Suprapubic skin (tissue), 4 donors: ENCODE data around the gene C11orf21. TPM values are rescaled to one million over a fixed set of nuclear protein-coding genes. Genes with fewer than 3 reads are reported as not detected.

ENCODE experiments used
- DNase-seq, 2 donors: peaks; one replicate each; pipeline ENCODE4 v3.0.0-alpha.2; 2019; ENCODE audit warnings: low spot score in 2 of 2
- H3K27ac ChIP-seq: fragments of 200-600 bp; sonication (generic); one replicate; pipeline ENCODE4 v1.5.1; 2019
- H3K27me3 ChIP-seq: fragments of 200-600 bp; sonication (generic); one replicate; pipeline ENCODE4 v1.5.1; 2019
- H3K36me3 ChIP-seq: fragments of 200-600 bp; sonication (generic); one replicate; pipeline ENCODE4 v1.5.1; 2019
- H3K4me1 ChIP-seq: fragments of 200-600 bp; sonication (generic); one replicate; pipeline ENCODE4 v1.5.1; 2019
- H3K4me3 ChIP-seq: fragments of 200-600 bp; sonication (generic); one replicate; pipeline ENCODE4 v1.5.1; 2019; ENCODE audit warnings: mild to moderate bottlenecking
- H3K9me3 ChIP-seq: fragments of 200-600 bp; sonication (generic); one replicate; pipeline ENCODE4 v1.5.1; 2019
- CTCF ChIP-seq, 2 donors: fragments of 200-600 bp in 1 of 2; fragments of 450-650 bp in 1 of 2; sonication (generic) in 1 of 2; IDR thresholded peaks; one replicate each; pipeline ENCODE4 v1.5.1; 2016 to 2019; ENCODE audit warnings: antibody characterized with exemption in 2 of 2, mild to moderate bottlenecking in 1 of 2, moderate library complexity in 1 of 2
- EP300 ChIP-seq: sonication (generic); formaldehyde crosslinking; IDR thresholded peaks from one replicate; pipeline ENCODE4 v1.6.1; 2017; ENCODE audit warnings: antibody characterized with exemption
- POLR2A ChIP-seq, 2 donors: fragments of 450-650 bp; IDR thresholded peaks; one replicate each; pipeline ENCODE4 v1.6.1; 2017; ENCODE audit warnings: antibody characterized with exemption in 2 of 2, mild to moderate bottlenecking in 2 of 2, moderate library complexity in 2 of 2
- POLR2AphosphoS5 ChIP-seq, 3 donors: sonication (generic); formaldehyde crosslinking; IDR thresholded peaks; one replicate each; pipeline ENCODE4 v1.6.1; 2017; ENCODE audit warnings: antibody characterized with exemption in 3 of 3
- WGBS: methylation state at CpG from one replicate; pipeline ENCODE4 v1.1.5; 2018; 5-methylcytosine and 5-hydroxymethylcytosine counted together
- total RNA-seq, 4 donors: library from RNA; depleted of rRNA; stranded (reverse); fragments of >200 nt; gene quantifications; one replicate each; pipeline ENCODE4 v1.1.0, GENCODE V29; 2016

C11orf21 gene
- total RNA-seq, 4 donors from 2014 or later = 1.2 to 2.5 TPM; not detected in 2

- no peaks in the 10 kb centered on the region for H3K36me3 ChIP-seq
- peak; percentile 52 to 53 for DNase-seq
- no peak overlapping the region for H3K4me3 ChIP-seq
- no peaks in the 10 kb centered on the region for H3K27me3 ChIP-seq
- TF ChIP-seq EP300 (no peak), POLR2A (IDR thresholded peaks at IDR 0.05) (no peak), POLR2AphosphoS5 (IDR thresholded peaks at IDR 0.05) (no peak), CTCF (IDR thresholded peaks at IDR 0.05) (no peak)
- 85% methylated on average over 18 of the region's 23 CpGs for WGBS
- H3K4me1 ChIP-seq = peaks cover 5% of the 10 kb centered on the region
- H3K9me3 ChIP-seq = no peaks in the 10 kb centered on the region
- H3K27ac ChIP-seq = no peak overlapping the region
Measured at GRCh38 chr11:2320568-2321310, 19.0 kb upstream of the C11orf21 start.

- TF ChIP-seq EP300 = no peak
- TF ChIP-seq POLR2AphosphoS5 (IDR thresholded peaks at IDR 0.05) = no peak
- TF ChIP-seq CTCF (IDR thresholded peaks at IDR 0.05) = no peak
- no peak for TF ChIP-seq POLR2A (IDR thresholded peaks at IDR 0.05)
- peaks cover 7% of the 10 kb centered on the region for H3K4me1 ChIP-seq
- H3K27ac ChIP-seq = no peak overlapping the region
- peak; percentile 30 to 43 for DNase-seq
- WGBS = 78% methylated on average over 9 of the region's 10 CpGs
- no peak overlapping the region for H3K4me3 ChIP-seq
- H3K27me3 ChIP-seq = no peaks in the 10 kb centered on the region
- no peaks in the 10 kb centered on the region for H3K36me3 ChIP-seq
- H3K9me3 ChIP-seq = no peaks in the 10 kb centered on the region
Measured at GRCh38 chr11:2319791-2320472, 18.2 kb upstream of the C11orf21 start.

GRCh38 chr11:2318707-2319106 lies 17.0 kb upstream of the C11orf21 start:
- Histone ChIP-seq H3K27ac (no peak overlapping the region), H3K4me3 (no peak overlapping the region), H3K27me3 (no peaks in the 10 kb centered on the region), H3K4me1 (peaks cover 16% of the 10 kb centered on the region), H3K9me3 (no peaks in the 10 kb centered on the region), H3K36me3 (no peaks in the 10 kb centered on the region)
- peak; percentile 29 to 71 for DNase-seq
- TF ChIP-seq POLR2AphosphoS5 (IDR thresholded peaks at IDR 0.05) (no peak), POLR2A (IDR thresholded peaks at IDR 0.05) (no peak), EP300 (no peak), CTCF (IDR thresholded peaks at IDR 0.05) (no peak)
- 94% methylated on average over 7 of the region's 7 CpGs for WGBS

- no peak overlapping the region for H3K4me3 ChIP-seq
- no peaks in the 10 kb centered on the region for H3K36me3 ChIP-seq
- no peak overlapping the region for H3K27ac ChIP-seq
- TF ChIP-seq EP300 (no peak), CTCF (IDR thresholded peaks at IDR 0.05) (no peak), POLR2AphosphoS5 (IDR thresholded peaks at IDR 0.05) (no peak), POLR2A (IDR thresholded peaks at IDR 0.05) (no peak)
- peak in 1 of 2 donors; percentile 26 for DNase-seq
- no peaks in the 10 kb centered on the region for H3K9me3 ChIP-seq
- H3K27me3 ChIP-seq = no peaks in the 10 kb centered on the region
- H3K4me1 ChIP-seq = peaks cover 16% of the 10 kb centered on the region
- 94% methylated on average over 4 of the region's 4 CpGs for WGBS
Measured at GRCh38 chr11:2318123-2318522, 16.4 kb upstream of the C11orf21 start.

GRCh38 chr11:2317354-2318050 lies 15.8 kb upstream of the C11orf21 start:
- DNase-seq = peak; percentile 52 to 64
- TF ChIP-seq POLR2A (IDR thresholded peaks at IDR 0.05) (no peak), EP300 (no peak), CTCF (IDR thresholded peaks at IDR 0.05) (no peak), POLR2AphosphoS5 (IDR thresholded peaks at IDR 0.05) (no peak)
- 94% methylated on average over 11 of the region's 17 CpGs for WGBS

More at GRCh38 chr11:2317354-2318050, 15.8 kb upstream of the C11orf21 start:
- no peak overlapping the region for H3K27ac ChIP-seq
- no peaks in the 10 kb centered on the region for H3K27me3 ChIP-seq
- H3K4me3 ChIP-seq = no peak overlapping the region
- H3K9me3 ChIP-seq = no peaks in the 10 kb centered on the region
- no peaks in the 10 kb centered on the region for H3K36me3 ChIP-seq
- peaks cover 20% of the 10 kb centered on the region for H3K4me1 ChIP-seq
